H9 (cell line): ENCODE results near the gene IPO11. TPM values are rescaled to one million over a fixed set of nuclear protein-coding genes. Genes with fewer than 3 reads are reported as not detected.

Source experiments
- DNase-seq: peaks from one replicate; pipeline ENCODE4 v3.0.0-alpha.2; 2017
- H2AFZ ChIP-seq: one replicate; pipeline ENCODE4 v1.6.1; 2013; ENCODE audit warnings: mild to moderate bottlenecking, low read length, control low read depth, moderate library complexity
- H2AK5ac ChIP-seq: 2 replicates; pipeline ENCODE4 v1.6.1; 2013; ENCODE audit warnings: low read length, control low read depth, mixed read lengths; ENCODE audit not compliant: insufficient read length
- H2BK120ac ChIP-seq: one replicate; pipeline ENCODE4 v1.6.1; 2013; ENCODE audit warnings: low read depth, mild to moderate bottlenecking, low read length, control low read depth, inconsistent platforms; ENCODE audit not compliant: poor library complexity, severe bottlenecking
- H2BK12ac ChIP-seq: 2 replicates; pipeline ENCODE4 v1.6.1; 2013; ENCODE audit warnings: low read length, control low read depth, mixed read lengths, low read depth; ENCODE audit not compliant: insufficient read length
- H2BK15ac ChIP-seq: 2 replicates; pipeline ENCODE4 v1.6.1; 2013; ENCODE audit warnings: low read depth, low read length, control low read depth
- H2BK20ac ChIP-seq: one replicate; pipeline ENCODE4 v1.6.1; 2013; ENCODE audit warnings: low read depth, mild to moderate bottlenecking, low read length, control low read depth, inconsistent platforms; ENCODE audit not compliant: poor library complexity, severe bottlenecking
- H2BK5ac ChIP-seq: 2 replicates; pipeline ENCODE4 v1.6.1; 2013; ENCODE audit warnings: low read length, control low read depth, mixed read lengths; ENCODE audit not compliant: insufficient read length
- H3K14ac ChIP-seq: 2 replicates; pipeline ENCODE4 v1.6.1; 2013; ENCODE audit warnings: low read length, control low read depth; ENCODE audit not compliant: insufficient read depth
- H3K18ac ChIP-seq: 2 replicates; pipeline ENCODE4 v1.6.1; 2013; ENCODE audit warnings: low read depth, mild to moderate bottlenecking, mixed read lengths, low read length, control low read depth; ENCODE audit not compliant: insufficient read length
- H3K23ac ChIP-seq: 2 replicates; pipeline ENCODE4 v1.6.1; 2013; ENCODE audit warnings: low read length, control low read depth, mixed read lengths, low read depth; ENCODE audit not compliant: insufficient read length
- H3K23me2 ChIP-seq: 2 replicates; pipeline ENCODE4 v1.6.1; 2013; ENCODE audit warnings: low read depth, mild to moderate bottlenecking, mixed read lengths, low read length, control low read depth; ENCODE audit not compliant: insufficient read length, poor library complexity, severe bottlenecking
- H3K27ac ChIP-seq: 2 replicates; pipeline ENCODE4 v1.5.1; 2013; ENCODE audit warnings: low read length, control low read depth, mixed read lengths, low read depth; ENCODE audit not compliant: insufficient read length
- H3K27me3 ChIP-seq: 2 replicates; pipeline ENCODE4 v1.6.1; 2013; ENCODE audit warnings: low read length, control low read depth, inconsistent platforms; ENCODE audit not compliant: insufficient read depth
- H3K4ac ChIP-seq: 2 replicates; pipeline ENCODE4 v1.6.1; 2013; ENCODE audit warnings: low read depth, mild to moderate bottlenecking, control low read depth, inconsistent platforms, low read length, moderate library complexity
- H3K4me1 ChIP-seq: 2 replicates; pipeline ENCODE4 v1.6.1; 2013; ENCODE audit warnings: low read length, control low read depth, inconsistent platforms; ENCODE audit not compliant: insufficient read depth
- H3K4me2 ChIP-seq: 2 replicates; pipeline ENCODE4 v1.6.1; 2013; ENCODE audit warnings: low read length, control low read depth, mixed read lengths; ENCODE audit not compliant: insufficient read length, insufficient read depth
- H3K56ac ChIP-seq: 2 replicates; pipeline ENCODE4 v1.6.1; 2013; ENCODE audit warnings: low read depth, mild to moderate bottlenecking, mixed read lengths, low read length, control low read depth; ENCODE audit not compliant: insufficient read length
- H3K79me1 ChIP-seq: 2 replicates; pipeline ENCODE4 v1.6.1; 2013; ENCODE audit warnings: low read depth, mild to moderate bottlenecking, moderate library complexity, low read length, control low read depth, inconsistent platforms; ENCODE audit not compliant: insufficient read depth, poor library complexity, severe bottlenecking
- H3K79me2 ChIP-seq: 2 replicates; pipeline ENCODE4 v1.6.1; 2013; ENCODE audit warnings: low read length, control low read depth, inconsistent platforms; ENCODE audit not compliant: insufficient read depth
- H3K9ac ChIP-seq: 2 replicates; pipeline ENCODE4 v1.6.1; 2013; ENCODE audit warnings: low read length, control low read depth, mixed read lengths; ENCODE audit not compliant: insufficient read length; ENCODE audit errors: extremely low read depth
- H3K9me3 ChIP-seq: one replicate; pipeline ENCODE4 v1.6.1; 2013; ENCODE audit warnings: low read depth, low read length, inconsistent platforms; ENCODE audit not compliant: control insufficient read depth
- H3T11ph ChIP-seq: one replicate; pipeline ENCODE4 v1.6.1; 2013; ENCODE audit warnings: mild to moderate bottlenecking, low read length, control low read depth, inconsistent platforms
- H4K20me1 ChIP-seq: one replicate; pipeline ENCODE4 v1.6.1; 2013; ENCODE audit not compliant: control insufficient read depth, insufficient read length, insufficient read depth
- H4K5ac ChIP-seq: 2 replicates; pipeline ENCODE4 v1.6.1; 2013; ENCODE audit warnings: low read depth, mild to moderate bottlenecking, mixed read lengths, low read length, control low read depth; ENCODE audit not compliant: insufficient read length
- H4K8ac ChIP-seq: replicated peaks from 2 replicates; pipeline ENCODE4 v1.6.1; 2013; ENCODE audit warnings: low read length, control low read depth, mixed read lengths, low read depth; ENCODE audit not compliant: insufficient read length
- H4K91ac ChIP-seq: 2 replicates; pipeline ENCODE4 v1.6.1; 2013; ENCODE audit warnings: low read depth, mild to moderate bottlenecking, moderate library complexity, mixed read lengths, low read length, control low read depth; ENCODE audit not compliant: insufficient read length
- H3K27ac Mint-ChIP-seq, 3 experiments: 2 replicates in 2 of 3; 3 replicates in 1 of 3; pipeline ENCODE4 v1.8.0; 2020 to 2021; ENCODE audit warnings: mixed read lengths in 3 of 3, mild to moderate bottlenecking in 1 of 3, moderate library complexity in 1 of 3
- H3K27me3 Mint-ChIP-seq: 2 replicates; pipeline ENCODE4 v1.8.0; 2021; ENCODE audit warnings: low read depth, mild to moderate bottlenecking, moderate library complexity, mixed read lengths
- H3K36me3 Mint-ChIP-seq, 3 experiments: 2 replicates in 2 of 3; 3 replicates in 1 of 3; pipeline ENCODE4 v1.8.0; 2020 to 2021; ENCODE audit warnings: low read depth in 3 of 3, mixed read lengths in 3 of 3; ENCODE audit not compliant: insufficient read depth in 1 of 3
- H3K4me1 Mint-ChIP-seq, 2 experiments: 2 replicates each; pipeline ENCODE4 v1.8.0; 2020; ENCODE audit warnings: mixed read lengths in 2 of 2
- H3K4me3 Mint-ChIP-seq, 2 experiments: 2 replicates in 1 of 2; 3 replicates in 1 of 2; pipeline ENCODE4 v1.8.0; 2020 to 2021; ENCODE audit warnings: mild to moderate bottlenecking in 2 of 2, mixed read lengths in 2 of 2, moderate library complexity in 1 of 2
- H3K9me3 Mint-ChIP-seq, 2 experiments: 2 replicates in 1 of 2; 3 replicates in 1 of 2; pipeline ENCODE4 v1.8.0; 2020; ENCODE audit warnings: mild to moderate bottlenecking in 2 of 2, mixed read lengths in 2 of 2, moderate library complexity in 1 of 2
- CTCF ChIP-seq: fragments of 200-600 bp; sonication (generic); conservative IDR thresholded peaks from 3 replicates; pipeline ENCODE4 v1.8.0; 2021; ENCODE audit warnings: antibody characterized with exemption, mild to moderate bottlenecking
- WGBS: extraction: QIAGEN DNeasy Blood & Tissue Kit; methylation state at CpG from one replicate; pipeline ENCODE4 v1.1.7; 2013; ENCODE audit warnings: missing lambda C conversion rate, low lambda C conversion rate, mixed read lengths; ENCODE audit not compliant: insufficient read length; ENCODE audit errors: extremely low coverage; 5-methylcytosine and 5-hydroxymethylcytosine counted together
- total RNA-seq: library from RNA; stranded (reverse); gene quantifications from 2 replicates; pipeline ENCODE4 v1.2.1, GENCODE V29; 2021

The IPO11 gene
- total RNA-seq, 1 experiment from 2014 or later, result 63.0 TPM

GRCh38 chr5:62560786-62561185, 148.2 kb downstream of the IPO11 start:
- no peak overlapping the region for H3K9ac ChIP-seq
- no peaks in the 10 kb centered on the region for H3K9me3 ChIP-seq
- no peak for DNase-seq
- no peak overlapping the region for H4K8ac ChIP-seq
- no peak overlapping the region for H3T11ph ChIP-seq
- no peak for TF ChIP-seq CTCF
- H3K4me1 ChIP-seq, result peaks cover 3% of the 10 kb centered on the region; the same call in 1 of the 2 replicates
- no peaks in the 10 kb centered on the region for H3K79me1 ChIP-seq
- H2BK20ac ChIP-seq, result no peak overlapping the region
- H4K5ac ChIP-seq, result no peak overlapping the region
- H3K79me2 ChIP-seq, result no peaks in the 10 kb centered on the region
- H3K27me3 ChIP-seq, result no peaks in the 10 kb centered on the region
- no peaks in the 10 kb centered on the region for H4K20me1 ChIP-seq
- no peak overlapping the region for H2BK12ac ChIP-seq
- no peaks in the 10 kb centered on the region for H3K23me2 ChIP-seq
- H4K91ac ChIP-seq, result no peak overlapping the region
- Mint-ChIP-seq H3K4me1 (peaks cover 4 to 9% of the 10 kb centered on the region in 2 experiments), H3K9me3 (peaks cover 2% of the 10 kb centered on the region in 2 experiments; a peak in 3 of 5 replicates), H3K27me3 (no peaks in the 10 kb centered on the region), H3K4me3 (no peak overlapping the region), H3K27ac (no peak overlapping the region), H3K36me3 (peaks cover 14 to 28% (median 26%) of the 10 kb centered on the region in 3 experiments)
- WGBS, result no CpG with 5 or more reads among the region's 1 CpG
- no peak overlapping the region for H2BK120ac ChIP-seq
- no peak overlapping the region for H3K4ac ChIP-seq
- no peak overlapping the region for H3K27ac ChIP-seq
- H2AFZ ChIP-seq, result no peak overlapping the region
- H3K14ac ChIP-seq, result no peak overlapping the region
- no peak overlapping the region for H3K4me2 ChIP-seq
- no peak overlapping the region for H3K56ac ChIP-seq
- no peak overlapping the region for H3K18ac ChIP-seq
- H3K23ac ChIP-seq, result no peak overlapping the region
- no peak overlapping the region for H2AK5ac ChIP-seq
- no peak overlapping the region for H2BK5ac ChIP-seq
- no peak overlapping the region for H2BK15ac ChIP-seq
